HG03097 (cell line): Measurements from ENCODE around the gene ZNF688.
"Not testable (repeated sequence)": the region's sequence is repeated elsewhere in the genome, so short reads cannot be mapped to it uniquely, and the experiment has no call there.

Experiments
- ATAC-seq: cut with Tn5 transposase; IDR thresholded peaks from one replicate; pipeline ENCODE4 v1.9.1; 2021; ENCODE audit not compliant: unreplicated experiment, low FRiP score

Gene ZNF688

GRCh38 chr16:30557957-30558788 is 13.3 kb downstream of the ZNF688 start, which contains the start of gene ZNF764:
TSS of gene ZNF764 (minus strand) at chr16:30558374. CDS start at chr16:30558182, 192 bp downstream.
- ATAC-seq: peak; percentile 85

GRCh38 chr16:30557707-30557956 is 13.9 kb downstream of the ZNF688 start:
- ATAC-seq: no peak

- ATAC-seq: no peak
Measured at GRCh38 chr16:30556125-30556473, 15.4 kb downstream of the ZNF688 start.

GRCh38 chr16:30555315-30556124 is 16.0 kb downstream of the ZNF688 start:
- ATAC-seq: no peak

- ATAC-seq: no peak
Measured at GRCh38 chr16:30554557-30555314, 16.8 kb downstream of the ZNF688 start.

GRCh38 chr16:30553393-30553899 is 18.1 kb downstream of the ZNF688 start:
- no peak for ATAC-seq

GRCh38 chr16:30552956-30553355 is 18.6 kb downstream of the ZNF688 start:
- ATAC-seq: no peak

GRCh38 chr16:30551781-30552180 is 19.7 kb downstream of the ZNF688 start:
- no peak for ATAC-seq

- no peak for ATAC-seq
Measured at GRCh38 chr16:30548416-30549253, 22.9 kb downstream of the ZNF688 start.

GRCh38 chr16:30546115-30546514 is 25.4 kb downstream of the ZNF688 start:
- no peak for ATAC-seq

- ATAC-seq: no peak
Measured at GRCh38 chr16:30543067-30543466, 28.4 kb downstream of the ZNF688 start.

GRCh38 chr16:30541502-30542329 is 29.8 kb downstream of the ZNF688 start:
- ATAC-seq: no peak

GRCh38 chr16:30540916-30541464 is 30.5 kb downstream of the ZNF688 start:
- ATAC-seq: not testable (repeated sequence)

GRCh38 chr16:30539986-30540526 is 31.5 kb downstream of the ZNF688 start:
- not testable (repeated sequence) for ATAC-seq

GRCh38 chr16:30539000-30539964 is 32.2 kb downstream of the ZNF688 start:
- ATAC-seq: no peak

- not testable (repeated sequence) for ATAC-seq
Measured at GRCh38 chr16:30536391-30537024, 35.0 kb downstream of the ZNF688 start.

- no peak for ATAC-seq
Measured at GRCh38 chr16:30535777-30536190, 35.7 kb downstream of the ZNF688 start.
